GM12875 (cell line): ENCODE measurements around the gene TTBK2.
A peak's percentile ranks its signal among the peaks of the same experiment; 100 is the strongest.

Experiments
- H3K4me3 ChIP-seq: one replicate; pipeline ENCODE4 v1.5.1; 2011; ENCODE audit warnings: low read depth, low read length, control low read depth
- CTCF ChIP-seq: IDR thresholded peaks from 2 replicates; pipeline ENCODE4 v1.5.1; 2011; ENCODE audit warnings: low read depth, mild to moderate bottlenecking, control low read depth, inconsistent platforms, low read length, moderate library complexity, borderline replicate concordance; ENCODE audit not compliant: insufficient read depth

The TTBK2 gene

DNA sequence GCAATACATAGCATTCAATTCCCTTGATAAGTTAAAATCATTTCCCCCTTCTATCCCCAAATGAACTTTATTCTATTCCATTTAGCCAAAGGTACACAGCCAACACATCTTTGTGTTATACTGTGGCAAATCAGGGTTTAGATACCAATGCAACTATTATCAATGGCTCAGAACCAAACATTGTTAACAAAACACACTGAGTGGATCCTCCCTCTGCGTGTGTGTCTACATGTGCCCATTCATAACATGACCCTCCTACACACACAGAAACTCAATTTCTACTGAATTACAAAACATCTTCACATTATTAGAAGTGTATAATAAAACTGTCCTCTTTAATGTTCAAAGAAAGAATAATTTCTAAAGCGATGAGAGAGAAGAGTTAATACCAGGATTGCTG lies 1.3 kb downstream of the TTBK2 start:
- H3K4me3 ChIP-seq: peak overlapping the region; percentile 93
- no peak for TF ChIP-seq CTCF

DNA sequence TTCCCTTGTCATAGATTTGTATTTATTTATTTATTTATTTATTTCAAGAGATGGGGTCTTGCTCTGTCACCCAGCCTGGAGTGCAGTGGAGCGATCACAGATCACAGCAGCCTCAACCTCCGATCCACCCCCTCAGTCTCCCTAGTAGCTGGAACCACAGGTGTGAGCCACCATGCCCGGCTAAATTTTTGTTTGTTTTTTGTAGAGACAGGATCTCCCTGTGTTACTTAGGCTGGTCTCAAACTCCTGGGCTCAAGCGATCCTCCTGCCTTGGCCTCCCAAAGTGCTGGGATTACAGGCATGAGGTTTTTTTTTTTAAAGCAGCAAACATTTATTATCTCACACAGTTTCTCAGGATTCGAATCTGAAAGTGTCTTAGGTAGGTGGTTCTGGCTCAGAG lies 2.5 kb downstream of the TTBK2 start:
- TF ChIP-seq CTCF: no peak
- peak overlapping the region; percentile 23 for H3K4me3 ChIP-seq

DNA sequence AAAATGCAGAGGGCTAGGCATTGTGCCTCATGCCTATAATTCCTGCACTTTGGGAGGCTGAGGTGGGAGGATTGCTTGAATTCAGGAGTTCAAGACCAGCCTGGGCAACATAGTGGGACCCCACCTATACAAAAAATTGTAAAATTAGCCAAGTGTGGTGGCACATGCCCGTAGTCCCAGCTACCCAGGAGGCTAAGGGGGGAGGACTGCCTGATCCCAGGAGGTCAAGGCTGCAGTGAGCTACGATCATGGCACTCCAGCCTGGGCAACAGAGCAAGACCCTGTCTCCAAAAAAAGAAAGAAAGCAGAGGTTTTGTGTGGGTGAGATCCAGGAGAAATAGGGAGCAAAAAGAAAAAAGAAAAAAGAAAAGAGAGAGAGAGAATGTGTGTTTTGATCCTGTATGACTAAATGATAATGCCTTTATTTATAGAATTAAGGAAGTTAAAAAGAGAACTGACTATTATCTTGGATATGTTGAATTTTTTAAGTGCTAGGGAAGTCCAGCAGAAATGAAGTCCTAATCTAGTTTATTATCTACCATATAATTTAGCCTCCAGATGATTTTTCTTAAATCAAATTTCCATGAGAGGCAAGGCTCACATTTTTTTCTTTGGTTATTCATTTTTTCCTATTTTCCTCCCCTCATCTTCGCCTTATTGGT lies 4.8 kb downstream of the TTBK2 start:
- TF ChIP-seq CTCF: no peak
- H3K4me3 ChIP-seq: no peak overlapping the region

- no peak overlapping the region for H3K4me3 ChIP-seq
- no peak for TF ChIP-seq CTCF
Observed at GRCh38 chr15:42914728-42915497, 5.7 kb downstream of the TTBK2 start.

DNA sequence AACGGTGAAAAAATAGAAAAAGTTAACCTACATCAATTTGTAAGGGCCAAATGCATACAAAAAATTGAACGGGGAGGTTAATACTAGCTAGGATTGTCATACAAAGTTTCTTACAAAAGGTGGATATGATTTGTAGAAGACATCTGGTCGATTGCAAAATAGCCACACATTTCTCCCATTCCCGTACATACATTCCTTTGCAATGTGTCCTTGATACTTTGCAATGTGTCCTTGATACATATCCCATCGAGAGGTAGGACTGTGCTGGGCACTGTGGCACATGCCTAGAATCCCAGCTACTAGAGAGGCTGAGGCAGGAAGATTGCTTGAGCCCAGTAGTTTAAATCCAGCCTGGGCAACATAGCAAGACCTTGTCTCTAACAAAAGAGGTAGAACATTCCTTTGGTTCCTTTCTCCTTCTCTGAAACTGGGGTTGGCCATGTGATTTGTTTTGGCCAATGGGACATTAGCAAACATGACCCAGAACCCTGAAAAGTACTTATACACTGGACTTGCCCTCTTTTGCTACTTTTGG lies 9.5 kb downstream of the TTBK2 start:
- no peak for TF ChIP-seq CTCF
- H3K4me3 ChIP-seq: no peak overlapping the region

- no peak overlapping the region for H3K4me3 ChIP-seq
- TF ChIP-seq CTCF: no peak
Observed at GRCh38 chr15:42908538-42908937, 12.0 kb downstream of the TTBK2 start.
